ENCODE results near the gene SYTL3. TPM values are rescaled to one million over a fixed set of nuclear protein-coding genes. Genes with fewer than 3 reads are reported as not detected.

SYTL3 gene
- total RNA-seq, 1 donor from 2014 or later = 10.8 TPM

GRCh38 chr6:158762787-158763433 is 113.1 kb downstream of the SYTL3 start:
- intact Hi-C loops (cut with DNase I) = no loop called here
- ATAC-seq = peak; percentile 67
- no peak for DNase-seq (ENCODE audit: missing footprints)

GRCh38 chr6:158763434-158764182 is 113.8 kb downstream of the SYTL3 start:
- intact Hi-C loops (cut with DNase I) = no loop called here
- DNase-seq (ENCODE audit: missing footprints) (no peak), ATAC-seq (no peak)

GRCh38 chr6:158764183-158764849 is 114.5 kb downstream of the SYTL3 start:
- intact Hi-C loops (cut with DNase I) = no loop called here
- ATAC-seq (no peak), DNase-seq (ENCODE audit: missing footprints) (no peak)

GRCh38 chr6:158764926-158765325 is 115.1 kb downstream of the SYTL3 start:
- DNase-seq (ENCODE audit: missing footprints) = no peak
- no peak for ATAC-seq
- intact Hi-C loops (cut with DNase I) = loop anchor here (5.0 kb wide), 1 partner anchor 52 kb away; the partner anchor contains the start of gene EZR

GRCh38 chr6:158765499-158766068 is 115.7 kb downstream of the SYTL3 start:
- intact Hi-C loops (cut with DNase I) = loop anchor here (5.0 kb wide), 1 partner anchor 52 kb away; the partner anchor contains the start of gene EZR
- ATAC-seq (no peak), DNase-seq (ENCODE audit: missing footprints) (no peak)

GRCh38 chr6:158766621-158767455 is 117.0 kb downstream of the SYTL3 start:
- ATAC-seq (no peak), DNase-seq (ENCODE audit: missing footprints) (no peak)
- intact Hi-C loops (cut with DNase I) = loop anchor here (5.0 kb wide), 1 partner anchor 50 kb away; the partner anchor contains the start of gene EZR

GRCh38 chr6:158767709-158768108 is 117.9 kb downstream of the SYTL3 start:
- ATAC-seq = no peak
- DNase-seq (ENCODE audit: missing footprints) = no peak
- intact Hi-C loops (cut with DNase I) = loop anchor here (5.0 kb wide), 1 partner anchor 50 kb away; the partner anchor contains the start of gene EZR

- DNase-seq (ENCODE audit: missing footprints) (no peak), ATAC-seq (no peak)
- intact Hi-C loops (cut with DNase I) = loop anchor here (5.0 kb wide), 1 partner anchor 49 kb away; the partner anchor contains the start of gene EZR
Observed at GRCh38 chr6:158768436-158768835, 118.6 kb downstream of the SYTL3 start.

- ATAC-seq (peak; percentile 49), DNase-seq (ENCODE audit: missing footprints) (no peak)
- intact Hi-C loops (cut with DNase I) = loop anchor here (5.0 kb wide), 1 partner anchor 48 kb away; the partner anchor contains the start of gene EZR
Observed at GRCh38 chr6:158769234-158769770, 119.4 kb downstream of the SYTL3 start.

GRCh38 chr6:158769771-158770432 is 120.0 kb downstream of the SYTL3 start:
- intact Hi-C loops (cut with DNase I) = loop anchor here (5.0 kb wide), 1 partner anchor 47 kb away; the partner anchor contains the start of gene EZR
- ATAC-seq (peak; percentile 78), DNase-seq (ENCODE audit: missing footprints) (peak; percentile 81)

GRCh38 chr6:158770533-158771330 is 120.9 kb downstream of the SYTL3 start:
- DNase-seq (ENCODE audit: missing footprints) (no peak), ATAC-seq (peak; percentile 49)
- intact Hi-C loops (cut with DNase I) = no loop called here

- no peak for ATAC-seq
- DNase-seq (ENCODE audit: missing footprints) = no peak
- intact Hi-C loops (cut with DNase I) = no loop called here
Observed at GRCh38 chr6:158771399-158772152, 121.7 kb downstream of the SYTL3 start.

GRCh38 chr6:158772172-158772571 is 122.3 kb downstream of the SYTL3 start:
- intact Hi-C loops (cut with DNase I) = no loop called here
- ATAC-seq (no peak), DNase-seq (ENCODE audit: missing footprints) (no peak)

GRCh38 chr6:158772851-158773371 is 123.1 kb downstream of the SYTL3 start:
- DNase-seq (ENCODE audit: missing footprints) = no peak
- intact Hi-C loops (cut with DNase I) = no loop called here
- no peak for ATAC-seq

- ATAC-seq = no peak
- intact Hi-C loops (cut with DNase I) = no loop called here
- DNase-seq (ENCODE audit: missing footprints) = no peak
Observed at GRCh38 chr6:158773581-158774449, 124.0 kb downstream of the SYTL3 start.

Measured in Right ventricle myocardium inferior (tissue), 1 donor.